AG08396 (cell line): ENCODE data around the gene ACACB.

Source experiments
- DNase-seq: peaks from one replicate; pipeline ENCODE4 v3.0.0; 2012; ENCODE audit warnings: low spot score, mixed read lengths

Gene ACACB

DNA sequence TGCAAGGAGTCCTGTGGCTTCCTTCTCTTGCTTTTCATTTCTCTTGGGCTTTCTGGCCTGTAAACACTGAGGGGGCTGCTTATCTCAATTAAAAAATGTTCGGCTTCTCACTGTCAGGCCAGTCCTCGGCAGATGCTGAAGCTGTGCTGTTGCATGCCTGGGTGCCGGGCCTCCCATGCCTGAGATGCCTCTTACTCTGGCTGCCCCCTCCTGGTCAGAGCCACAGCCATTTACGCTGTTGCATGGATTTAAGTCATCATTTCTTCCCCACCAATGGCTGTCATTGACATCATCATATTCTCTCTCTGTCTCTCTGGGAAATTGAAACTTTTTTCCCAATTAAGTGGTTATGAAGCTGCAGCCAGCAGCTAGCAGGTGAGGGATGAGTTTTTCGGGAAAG is 139.0 kb downstream of the ACACB start:
- DNase-seq, result no peak

DNA sequence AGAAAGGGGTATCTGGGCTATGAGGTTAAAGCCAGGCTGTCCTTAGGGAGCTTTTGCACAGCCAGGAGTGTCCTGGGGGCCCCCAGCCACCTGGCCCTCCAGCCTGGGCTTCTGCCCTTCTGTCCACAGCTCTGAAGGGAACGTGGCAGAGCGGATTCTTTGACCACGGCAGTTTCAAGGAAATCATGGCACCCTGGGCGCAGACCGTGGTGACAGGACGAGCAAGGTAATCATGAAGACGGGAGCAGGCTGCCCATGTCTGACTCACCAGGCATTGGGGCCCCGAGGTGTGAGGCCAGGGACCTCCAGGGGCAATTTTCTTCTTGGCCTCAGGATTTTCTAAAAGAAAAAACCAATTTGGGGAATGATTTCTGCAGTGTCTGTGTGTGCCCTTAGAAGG is 139.6 kb downstream of the ACACB start:
- no peak for DNase-seq

DNA sequence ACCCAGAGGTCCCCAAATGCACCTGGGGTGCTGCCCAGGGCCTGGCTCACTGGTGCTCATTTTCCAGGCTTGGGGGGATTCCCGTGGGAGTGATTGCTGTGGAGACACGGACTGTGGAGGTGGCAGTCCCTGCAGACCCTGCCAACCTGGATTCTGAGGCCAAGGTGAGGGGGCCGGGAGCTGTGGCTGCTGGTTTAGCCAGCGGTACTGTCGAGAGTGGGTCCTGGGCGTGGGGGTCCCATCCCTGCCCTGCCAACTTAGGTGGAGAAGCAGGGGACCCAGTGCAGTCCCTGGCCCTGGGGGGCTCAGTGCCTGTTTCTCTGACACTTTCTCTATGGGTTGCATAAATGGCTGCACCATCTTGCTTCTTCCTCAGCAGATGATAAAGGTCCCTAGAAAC is 141.8 kb downstream of the ACACB start:
- no peak for DNase-seq

DNA sequence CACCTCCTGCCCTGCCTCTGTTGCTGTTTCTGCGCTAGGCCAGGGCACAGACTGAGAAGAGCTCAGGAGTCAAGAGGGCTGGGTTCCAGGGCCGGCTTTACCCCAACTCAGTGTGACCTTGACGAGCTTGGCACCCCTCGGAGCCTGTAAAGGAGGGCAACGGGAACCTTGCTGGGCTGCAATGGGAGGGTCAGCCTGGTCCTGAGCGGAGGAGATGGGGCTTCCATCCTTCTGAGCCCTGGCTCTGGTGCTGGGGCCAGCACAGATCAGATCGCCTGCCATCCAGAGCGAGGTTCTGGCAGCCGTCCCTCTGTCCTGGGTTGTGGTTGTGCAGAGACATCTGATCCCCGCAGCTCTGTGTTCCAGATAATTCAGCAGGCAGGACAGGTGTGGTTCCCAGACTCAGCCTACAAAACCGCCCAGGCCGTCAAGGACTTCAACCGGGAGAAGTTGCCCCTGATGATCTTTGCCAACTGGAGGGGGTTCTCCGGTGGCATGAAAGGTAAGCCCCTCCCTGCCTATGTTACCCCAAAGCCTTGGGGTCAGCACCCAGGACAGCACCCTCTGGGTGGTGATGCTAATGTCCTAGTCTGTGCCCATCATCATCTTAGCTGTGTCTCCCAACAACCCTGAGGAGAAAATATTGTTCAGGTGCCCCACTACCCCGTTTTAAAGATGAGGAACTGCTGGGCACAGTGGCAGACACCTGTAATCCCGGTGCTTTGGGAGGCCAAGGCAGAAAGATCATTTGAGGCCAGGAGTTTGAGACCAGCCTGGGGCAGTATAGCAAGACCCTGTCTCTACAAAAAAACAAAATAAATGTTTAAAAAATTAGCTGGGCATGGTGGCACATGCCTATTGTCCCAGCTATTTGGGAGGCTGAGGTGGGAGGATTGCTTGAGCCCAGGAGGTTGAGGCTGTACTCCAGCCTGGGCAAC is 142.5 kb downstream of the ACACB start:
- no peak for DNase-seq

DNA sequence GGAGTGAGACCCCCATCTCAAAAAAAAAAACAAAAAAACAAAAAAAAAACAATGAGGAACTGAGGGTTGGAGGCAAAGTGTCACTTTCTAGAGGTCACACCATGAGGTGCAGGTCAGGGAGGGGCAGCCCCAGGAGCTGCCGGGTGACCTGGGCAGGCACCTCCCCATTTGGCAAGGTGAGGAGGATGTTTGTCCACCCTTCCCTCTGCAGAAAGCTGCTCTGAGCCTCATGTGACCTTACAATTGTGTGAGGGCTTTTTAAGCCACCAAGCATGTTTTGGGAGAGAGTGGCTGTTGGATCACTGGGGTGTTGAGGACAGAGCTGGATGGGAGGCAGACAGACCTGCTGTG is 143.1 kb downstream of the ACACB start:
- DNase-seq, result no peak

DNA sequence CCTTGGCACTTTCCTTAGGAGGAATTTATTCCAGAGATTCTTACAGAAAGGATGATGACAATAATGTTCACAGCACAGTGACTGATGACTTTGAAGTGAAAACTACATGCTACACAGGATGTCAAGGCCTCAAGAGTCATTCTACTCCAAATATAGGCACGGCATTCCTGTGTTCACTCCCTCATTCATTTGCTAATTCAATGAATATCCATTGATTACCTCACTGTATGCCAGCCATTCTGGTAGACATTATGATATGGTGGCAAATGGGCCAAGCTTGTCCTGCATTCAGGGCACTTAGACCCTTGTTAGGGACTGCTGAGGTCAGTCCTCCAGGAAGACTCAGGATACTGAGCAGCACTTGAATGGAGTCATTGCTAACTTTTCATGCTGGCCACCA is 144.7 kb downstream of the ACACB start:
- DNase-seq, result no peak

DNA sequence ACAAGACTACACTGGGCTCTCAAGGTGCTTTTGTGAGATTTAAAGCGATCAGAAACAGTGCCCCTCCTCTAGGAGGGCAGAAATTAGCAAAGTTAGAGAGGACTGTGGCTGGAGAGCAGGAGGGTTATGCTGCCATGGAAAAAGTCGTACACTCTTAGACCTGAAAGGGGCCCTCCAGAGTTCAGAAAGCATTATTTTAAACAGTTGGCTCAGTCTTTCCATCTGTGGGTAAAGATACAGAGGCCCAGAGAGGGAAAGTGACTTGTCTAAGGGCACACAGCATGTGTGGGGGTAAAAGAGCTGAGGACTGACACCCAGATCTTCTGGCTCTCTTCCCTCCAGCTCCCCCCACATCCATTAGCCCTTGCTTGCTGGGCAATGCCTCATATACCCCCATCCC is 145.6 kb downstream of the ACACB start:
- no peak for DNase-seq

DNA sequence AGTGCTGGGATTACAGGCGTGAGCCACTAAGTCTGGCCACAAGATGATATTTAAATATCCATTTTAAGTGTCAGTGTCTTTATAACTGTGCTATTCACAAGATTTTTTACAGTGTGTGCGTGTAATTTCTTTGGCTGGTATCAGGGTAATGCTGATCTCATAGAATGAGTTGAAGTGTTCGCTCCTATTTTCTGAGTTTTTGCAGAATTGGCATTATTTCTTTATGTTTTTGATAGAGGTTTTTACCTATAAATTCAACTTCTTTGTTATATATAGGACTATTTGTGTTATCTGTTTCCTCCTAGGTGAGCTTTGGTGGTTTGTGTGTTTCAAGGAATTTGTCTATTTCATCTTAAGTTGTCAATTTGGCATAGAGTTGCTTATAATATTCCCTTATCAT is 147.1 kb downstream of the ACACB start:
- DNase-seq, result no peak

DNA sequence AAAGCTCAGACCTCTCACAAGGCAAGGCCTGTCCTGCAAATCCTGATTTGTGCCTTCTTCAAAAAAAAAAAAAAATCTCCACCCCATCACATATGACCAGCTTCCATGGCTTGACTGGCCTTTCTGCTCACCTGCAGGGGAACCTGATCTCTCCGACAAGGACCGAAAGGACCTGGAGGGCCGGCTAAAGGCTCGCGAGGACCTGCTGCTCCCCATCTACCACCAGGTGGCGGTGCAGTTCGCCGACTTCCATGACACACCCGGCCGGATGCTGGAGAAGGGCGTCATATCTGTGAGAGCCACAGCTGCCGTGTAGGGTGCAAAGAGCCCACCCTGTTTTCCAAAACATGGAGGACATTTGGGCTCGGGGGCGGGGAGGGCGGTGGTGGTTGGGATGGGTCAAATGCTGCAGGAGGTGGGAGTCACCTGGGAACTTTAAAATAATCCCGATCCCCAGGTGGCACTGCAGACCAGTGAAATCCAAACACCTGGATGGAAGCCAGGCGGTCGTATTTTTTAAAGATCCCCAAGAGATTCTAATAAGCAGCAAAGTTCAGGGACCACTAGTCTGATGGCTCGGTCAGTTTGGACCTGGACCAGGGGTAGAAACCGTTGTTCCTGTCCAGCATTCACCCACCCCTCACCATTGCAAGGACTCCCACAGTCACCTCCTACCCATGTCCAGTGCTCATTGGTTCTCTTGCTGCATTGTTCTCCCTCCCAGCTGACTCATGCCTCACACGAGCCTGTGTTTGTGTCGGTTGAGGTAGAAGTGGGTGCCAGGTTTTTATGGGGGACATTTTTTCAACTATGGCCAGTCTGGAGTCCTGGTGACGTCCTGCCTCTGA is 147.9 kb downstream of the ACACB start:
- peak; percentile 81 for DNase-seq

DNA sequence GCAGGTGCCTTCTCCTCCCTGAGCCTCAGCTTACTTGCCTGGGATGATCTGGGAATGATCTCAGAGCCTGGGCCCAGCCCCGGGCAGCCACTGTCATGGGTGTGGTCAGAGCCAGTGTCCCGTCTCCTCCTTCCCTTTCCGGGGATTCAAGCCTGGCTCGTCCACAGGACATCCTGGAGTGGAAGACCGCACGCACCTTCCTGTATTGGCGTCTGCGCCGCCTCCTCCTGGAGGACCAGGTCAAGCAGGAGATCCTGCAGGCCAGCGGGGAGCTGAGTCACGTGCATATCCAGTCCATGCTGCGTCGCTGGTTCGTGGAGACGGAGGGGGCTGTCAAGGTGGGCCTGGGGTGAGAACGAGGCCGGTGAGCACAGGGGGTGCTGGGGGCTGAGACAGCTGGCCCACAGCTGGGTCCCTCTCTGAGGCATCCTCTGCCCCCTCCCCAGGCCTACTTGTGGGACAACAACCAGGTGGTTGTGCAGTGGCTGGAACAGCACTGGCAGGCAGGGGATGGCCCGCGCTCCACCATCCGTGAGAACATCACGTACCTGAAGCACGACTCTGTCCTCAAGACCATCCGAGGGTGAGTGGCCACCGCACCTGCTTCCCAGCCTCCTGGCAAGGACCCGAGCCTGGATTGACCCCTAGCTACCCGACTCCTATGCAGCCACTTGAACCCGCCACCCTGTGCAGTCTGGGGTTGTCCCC is 148.7 kb downstream of the ACACB start:
- no peak for DNase-seq

DNA sequence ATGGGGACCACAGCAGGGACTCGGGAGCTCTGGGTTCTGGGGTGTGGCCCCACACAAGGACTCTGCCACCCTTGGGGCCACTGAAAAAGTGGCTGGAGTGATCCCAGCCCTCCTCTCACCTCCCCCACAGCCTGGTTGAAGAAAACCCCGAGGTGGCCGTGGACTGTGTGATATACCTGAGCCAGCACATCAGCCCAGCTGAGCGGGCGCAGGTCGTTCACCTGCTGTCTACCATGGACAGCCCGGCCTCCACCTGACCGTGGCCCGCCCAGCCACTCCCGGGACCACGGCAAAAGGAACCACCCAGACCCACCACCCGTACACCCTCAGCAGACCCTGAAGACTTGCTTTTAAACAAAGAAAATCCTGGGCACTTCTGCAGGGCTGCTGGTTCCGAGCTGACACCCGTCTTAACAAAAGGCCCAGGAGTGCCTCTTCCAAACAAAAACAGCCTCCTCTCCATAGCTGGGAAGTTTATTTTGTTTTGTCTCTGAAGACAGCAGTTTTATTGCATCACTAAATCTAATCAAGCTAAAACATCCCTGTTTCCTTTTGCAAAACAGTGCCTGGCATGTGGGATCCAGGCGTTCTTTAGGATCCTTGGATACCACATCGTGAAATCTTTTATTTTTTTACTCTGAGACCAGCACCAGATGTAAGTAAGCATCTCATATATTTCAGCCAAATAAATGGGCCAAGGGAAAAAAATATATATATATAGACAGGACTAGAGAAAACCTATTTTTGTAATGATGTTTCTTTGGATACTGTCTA is 149.9 kb downstream of the ACACB start:
- no peak for DNase-seq

DNA sequence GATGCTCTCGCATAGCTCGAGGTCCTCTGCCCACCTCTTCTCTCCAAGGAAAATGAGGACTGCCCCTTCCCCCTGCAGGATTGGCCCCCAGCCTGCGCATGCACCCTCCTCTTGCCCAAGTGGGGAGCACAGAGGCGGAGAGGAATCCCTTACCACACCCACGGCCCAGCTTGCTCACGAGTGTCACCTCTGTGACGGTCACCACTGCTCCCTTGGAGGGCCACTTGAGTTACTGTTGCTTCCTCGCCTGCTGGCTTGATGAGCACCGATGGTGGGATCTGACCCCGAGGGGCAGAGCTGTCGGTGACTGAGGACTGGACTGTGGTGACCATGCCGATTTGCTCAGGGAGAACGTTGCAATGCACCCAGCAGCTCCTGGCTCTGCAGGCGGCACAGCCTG is 151.0 kb downstream of the ACACB start:
- DNase-seq, result no peak

DNA sequence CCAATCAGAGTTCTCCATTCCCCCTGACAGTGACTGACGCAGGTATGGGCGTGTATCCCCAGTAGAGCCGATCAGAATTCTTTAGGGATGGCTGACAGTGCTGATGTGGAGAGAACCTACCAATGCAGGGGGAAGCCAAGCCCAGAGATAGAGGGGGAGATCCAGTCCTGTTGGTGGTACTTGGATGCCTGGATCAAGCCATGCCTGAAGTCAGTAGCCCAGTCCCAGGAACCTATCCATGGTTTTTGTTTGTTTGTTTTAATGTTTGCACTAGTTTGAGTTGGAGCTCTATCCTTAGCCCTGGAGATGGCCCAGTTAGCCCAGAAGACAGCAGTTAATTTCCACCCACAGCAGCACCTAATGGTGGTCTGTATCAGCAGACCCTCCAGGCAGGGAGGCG is 152.5 kb downstream of the ACACB start:
- DNase-seq, result no peak

DNA sequence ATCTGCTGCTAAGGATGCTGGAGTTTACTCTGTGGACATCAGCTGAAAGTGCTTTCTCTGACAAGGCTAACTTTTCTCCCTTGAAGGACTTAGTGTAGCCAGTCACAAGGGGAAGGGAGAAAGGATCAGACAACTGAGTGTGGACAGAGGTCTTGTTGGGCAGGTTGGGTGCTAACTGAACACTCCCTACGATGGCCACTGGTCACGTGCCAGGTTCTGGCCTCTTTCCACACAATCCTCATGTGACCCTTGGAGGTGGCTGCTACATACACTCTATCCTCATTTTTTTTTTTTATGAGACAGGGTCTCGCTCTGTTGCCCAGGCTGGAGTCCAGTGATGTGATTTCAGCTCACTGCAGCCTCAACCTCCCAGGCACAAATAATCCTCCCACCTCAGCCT is 153.0 kb downstream of the ACACB start:
- no peak for DNase-seq

DNA sequence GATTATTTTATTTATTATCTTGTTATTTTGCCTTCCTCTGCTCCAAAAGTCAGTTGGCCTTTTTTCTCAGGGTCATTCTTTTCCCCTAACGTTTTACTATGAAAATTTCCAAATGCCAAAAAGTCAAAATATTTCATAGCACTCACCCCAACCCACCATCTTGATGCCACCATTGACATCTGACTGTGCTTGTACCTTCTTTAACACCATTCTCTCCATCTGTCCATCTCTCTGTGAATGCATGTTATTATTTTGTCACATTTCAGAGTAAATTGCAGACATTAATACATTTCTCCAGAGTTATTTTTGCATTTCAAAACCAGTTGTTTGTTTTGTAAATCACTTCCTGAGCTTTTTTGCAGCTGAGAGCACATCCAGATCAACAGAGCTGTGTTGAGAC is 154.1 kb downstream of the ACACB start:
- no peak for DNase-seq

DNA sequence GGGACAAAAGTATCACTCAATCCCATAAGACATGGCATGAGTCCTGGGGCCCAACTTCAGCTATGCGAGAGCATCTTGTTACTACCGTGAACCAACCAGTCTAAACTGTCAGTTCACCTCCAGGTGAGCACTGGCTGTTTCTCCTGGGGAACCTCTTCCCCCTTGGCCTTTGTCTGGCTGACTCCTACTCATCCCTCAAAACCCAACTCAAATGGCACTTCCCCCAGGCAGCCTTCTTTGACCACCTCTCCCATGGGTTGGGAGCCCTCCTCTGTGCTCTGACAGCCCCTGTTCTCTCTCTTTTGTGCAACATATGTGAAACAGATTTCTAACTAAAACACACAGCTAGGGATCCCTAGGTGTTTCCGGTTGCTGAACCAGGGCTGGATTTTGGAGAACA is 155.0 kb downstream of the ACACB start:
- DNase-seq, result no peak

DNA sequence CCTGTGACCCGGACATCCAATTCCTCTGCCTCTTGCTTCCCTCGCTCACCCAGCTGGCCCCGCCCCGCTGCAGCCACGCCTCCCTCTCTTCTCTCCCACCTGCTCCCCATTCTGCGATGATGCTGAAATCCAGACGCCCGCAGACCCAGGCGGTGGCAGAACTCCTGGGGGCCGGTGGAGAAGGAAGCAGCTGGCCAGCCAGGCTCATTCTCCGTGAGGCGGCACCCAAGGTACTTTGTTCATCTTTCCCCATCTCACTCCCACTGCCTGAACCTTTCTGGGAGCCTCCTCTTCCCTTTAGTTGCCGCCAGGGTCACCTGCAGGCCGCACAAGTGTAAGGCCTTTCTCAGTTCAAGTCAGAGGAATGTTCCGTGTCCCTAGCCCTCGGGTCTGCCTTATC is 157.0 kb downstream of the ACACB start:
- DNase-seq, result no peak

DNA sequence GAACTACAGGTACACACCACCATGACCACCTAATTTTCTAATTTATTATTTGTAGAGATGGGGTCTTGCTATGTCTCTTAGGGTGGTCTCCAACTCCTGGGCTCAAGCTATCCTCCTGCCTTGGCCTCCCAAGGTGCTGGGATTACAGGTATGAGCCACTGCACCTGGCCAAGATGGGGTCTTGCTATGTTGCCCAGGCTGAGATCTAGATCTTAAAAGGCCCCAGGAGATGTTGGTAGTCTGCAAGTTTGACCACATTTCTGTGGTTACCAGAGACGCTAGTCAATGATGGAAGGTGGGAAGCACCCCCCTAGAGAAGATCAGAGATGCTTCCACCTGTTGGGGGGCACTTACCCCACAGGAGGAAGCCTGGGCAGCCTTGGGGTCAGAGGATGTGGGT is 158.0 kb downstream of the ACACB start:
- DNase-seq, result no peak

DNA sequence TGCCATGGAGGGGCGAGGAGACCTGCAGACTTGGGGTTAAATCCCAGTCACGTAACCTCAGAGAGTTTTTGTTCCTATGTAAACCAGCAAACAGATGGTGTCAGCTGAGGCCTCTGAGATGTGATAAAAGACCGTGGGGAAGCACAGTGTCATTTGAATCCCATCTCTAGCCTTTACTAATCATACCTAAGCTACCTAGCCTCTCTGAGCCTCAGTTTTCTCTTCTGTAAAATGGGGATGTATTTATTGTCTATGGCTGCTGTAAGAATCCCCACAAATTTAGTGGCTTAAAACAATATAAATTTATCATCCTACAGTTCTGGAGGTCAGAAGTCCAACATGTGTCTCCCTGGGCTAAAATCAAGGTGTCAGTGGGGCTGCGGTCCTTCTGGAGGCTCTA is 158.8 kb downstream of the ACACB start:
- no peak for DNase-seq

DNA sequence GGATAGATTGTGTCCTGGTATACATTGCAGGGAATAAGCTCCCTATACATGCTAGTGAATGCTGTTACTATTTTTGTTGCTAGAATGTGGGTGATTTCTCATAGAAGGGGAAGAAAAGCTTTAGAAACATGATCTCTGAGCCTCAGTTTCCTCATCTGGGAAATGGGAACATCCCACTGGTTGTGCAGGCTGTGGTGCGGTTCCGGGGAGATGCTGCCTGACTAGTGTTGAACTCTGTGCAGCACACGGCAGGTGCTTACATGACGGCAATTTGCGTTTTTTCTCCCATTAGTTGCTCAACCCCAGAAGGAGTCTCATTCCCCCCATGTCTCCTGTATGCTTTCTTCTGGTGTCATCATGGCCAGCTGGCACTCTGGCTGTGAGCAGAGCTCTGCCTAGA is 159.8 kb downstream of the ACACB start:
- no peak for DNase-seq

DNA sequence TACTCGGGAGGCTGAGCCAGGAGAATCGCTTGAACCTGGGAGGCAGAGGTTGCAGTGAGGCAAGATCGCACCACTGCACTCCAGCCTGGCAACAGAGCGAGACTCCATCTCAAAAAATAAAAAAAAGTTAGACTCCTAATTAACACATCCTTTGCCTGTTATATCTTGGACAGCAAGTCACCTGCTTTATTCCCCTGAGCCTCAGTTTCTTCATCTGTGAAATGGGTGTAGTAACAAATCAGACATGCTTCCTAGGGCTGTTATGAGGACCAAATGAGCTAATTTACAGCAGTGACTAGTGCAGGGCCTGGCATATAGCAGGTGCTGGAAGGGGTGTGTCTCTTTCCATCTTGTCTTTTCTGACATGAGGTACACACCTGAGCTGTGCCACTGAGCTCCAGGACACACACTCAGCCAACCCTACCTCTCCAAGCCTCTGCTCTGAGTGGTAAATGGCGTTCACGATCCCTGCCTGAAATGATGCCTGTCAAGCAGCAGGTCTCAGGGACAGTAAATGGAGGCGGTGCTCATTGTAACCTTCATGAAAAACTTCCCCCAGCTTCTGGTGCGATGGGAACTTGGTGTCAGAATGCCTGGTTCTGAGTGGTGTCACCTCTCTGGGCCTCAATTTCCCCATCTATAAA is 161.0 kb downstream of the ACACB start:
- DNase-seq, result no peak
